Activated T-helper 1 cell treated with Interleukin-2 at 50 U/mL for 16 hours (primary cell): ENCODE results near the gene CTNNA3.

ENCODE experiments used
- DNase-seq: peaks from one replicate; pipeline ENCODE4 v3.0.0-alpha.2; 2020; ENCODE audit warnings: low read depth

The CTNNA3 gene

DNA sequence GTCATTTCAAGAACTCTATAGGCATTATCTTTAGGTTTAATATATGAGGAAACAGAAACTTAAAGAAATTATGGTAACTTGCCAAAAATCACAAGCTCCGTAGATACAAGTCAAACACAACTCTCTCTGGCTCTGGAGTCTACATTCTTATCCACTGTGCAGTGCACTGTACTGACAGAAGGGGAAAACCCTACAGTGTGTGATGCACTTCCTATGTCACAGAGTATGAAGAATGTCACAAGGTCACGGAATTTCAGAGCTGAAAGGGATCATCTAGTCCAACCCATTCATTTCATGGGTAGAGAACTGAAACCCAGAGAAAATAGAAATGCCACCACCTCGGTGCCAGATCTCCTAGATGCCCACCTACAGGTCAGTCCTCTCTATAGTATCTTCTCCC, 684.0 kb downstream of the CTNNA3 start:
- DNase-seq = no peak

DNA sequence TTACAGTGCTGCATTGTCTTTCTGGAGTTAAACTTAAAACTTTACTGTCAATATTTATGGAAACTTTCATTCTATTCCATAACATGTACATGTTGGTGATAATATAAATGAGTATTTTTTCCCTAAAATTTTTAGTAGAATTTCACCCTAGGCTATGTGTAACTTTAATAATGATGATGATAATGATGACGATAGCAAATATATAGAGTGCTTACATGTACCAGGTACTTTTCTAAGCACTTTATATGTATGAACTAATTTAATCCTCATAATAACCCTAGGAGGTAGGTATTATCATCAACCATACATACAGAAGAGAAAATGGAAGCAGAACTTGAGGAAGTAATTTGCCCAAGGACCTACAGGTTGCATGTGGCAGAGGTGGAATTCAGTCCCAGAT, 684.5 kb downstream of the CTNNA3 start:
- DNase-seq = no peak

DNA sequence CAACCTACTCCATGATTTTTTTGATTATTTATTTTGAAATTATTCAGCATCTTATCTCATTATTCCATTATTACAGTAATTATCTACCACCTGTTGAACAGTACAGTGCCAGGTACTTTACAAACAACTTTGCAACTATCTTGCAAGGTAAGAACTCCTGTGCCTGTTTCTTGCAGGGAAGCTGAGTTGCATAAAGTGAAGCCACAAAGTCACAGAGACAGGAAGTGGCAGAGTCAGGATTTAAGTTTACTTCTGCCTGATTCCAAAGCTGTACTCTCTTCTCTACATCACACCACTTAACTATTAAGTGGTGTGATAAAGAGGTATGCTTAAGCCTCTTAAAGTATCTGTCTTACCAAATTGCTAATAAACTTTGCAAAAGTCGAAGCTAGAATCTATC, 690.0 kb downstream of the CTNNA3 start:
- DNase-seq = no peak

DNA sequence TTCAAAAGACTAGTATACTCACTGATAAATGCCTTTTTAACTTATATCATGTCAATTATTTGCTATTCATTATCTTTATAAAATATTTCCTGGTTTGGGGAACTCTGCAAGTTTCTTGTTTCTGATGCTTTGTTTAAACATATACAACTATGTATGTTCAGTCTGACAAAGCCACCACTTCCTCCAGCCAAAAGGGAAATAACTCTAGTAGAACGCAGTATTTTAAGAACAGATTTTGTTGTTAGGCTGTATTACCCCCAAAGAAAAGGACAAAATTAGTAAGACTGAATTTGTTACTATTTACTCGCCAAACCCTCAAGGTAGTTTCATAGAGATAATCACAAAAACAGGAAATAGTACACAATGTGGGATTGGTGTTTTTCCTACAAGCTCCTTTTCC, 691.3 kb downstream of the CTNNA3 start:
- no peak for DNase-seq

DNA sequence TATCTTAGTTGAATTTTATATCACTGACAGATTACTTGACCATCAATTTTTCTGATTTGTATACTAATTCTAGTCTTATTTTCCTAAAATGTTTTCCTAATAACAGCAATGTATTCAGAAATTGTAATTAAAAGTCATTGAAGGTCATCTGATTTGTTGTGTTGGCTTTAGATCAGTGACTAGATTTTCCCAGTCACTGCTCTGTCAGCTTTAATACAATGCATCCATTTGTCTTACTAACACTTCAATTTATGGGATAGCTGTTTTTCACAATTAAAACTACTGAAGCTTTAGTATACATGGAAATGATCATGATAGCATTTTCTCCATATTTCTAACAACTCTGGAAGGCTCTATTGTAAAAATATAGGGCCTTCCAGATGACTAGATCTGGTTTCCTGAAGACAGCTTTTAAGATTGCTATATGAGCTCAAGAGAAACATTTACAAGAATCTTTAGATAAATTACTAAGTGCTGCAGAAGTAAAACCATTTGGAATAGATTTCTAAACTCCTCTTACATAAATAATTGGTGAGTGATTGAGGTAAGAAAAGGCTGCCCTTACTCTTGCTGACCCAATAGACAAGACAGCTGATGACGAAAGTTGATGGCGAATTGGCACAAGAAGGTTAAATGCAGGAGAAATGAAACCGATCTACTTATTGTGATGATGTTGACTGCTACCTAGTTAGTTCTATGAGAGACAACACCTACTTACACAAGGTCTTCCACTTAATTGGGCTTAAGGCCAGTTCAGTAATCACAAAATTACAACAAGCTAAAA, 696.0 kb downstream of the CTNNA3 start:
- DNase-seq = no peak

DNA sequence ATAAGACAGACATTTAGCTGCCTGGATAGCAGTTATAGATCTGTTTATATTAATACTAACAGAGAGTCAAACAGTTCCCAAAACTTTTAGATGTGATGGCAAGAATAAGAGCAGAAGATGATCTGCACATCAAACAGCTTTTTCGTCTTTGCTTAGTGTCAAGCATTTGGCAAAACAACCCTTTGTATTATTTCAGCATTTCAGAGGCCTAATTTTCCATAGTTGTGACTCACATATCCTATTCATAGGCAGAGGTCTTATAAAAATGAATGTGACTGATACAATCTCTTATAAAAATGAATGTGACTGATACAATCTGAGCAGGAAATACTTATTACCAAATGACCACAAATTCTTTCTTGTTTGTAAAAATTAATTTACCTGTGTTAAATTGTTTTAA, 699.0 kb downstream of the CTNNA3 start:
- DNase-seq = no peak

DNA sequence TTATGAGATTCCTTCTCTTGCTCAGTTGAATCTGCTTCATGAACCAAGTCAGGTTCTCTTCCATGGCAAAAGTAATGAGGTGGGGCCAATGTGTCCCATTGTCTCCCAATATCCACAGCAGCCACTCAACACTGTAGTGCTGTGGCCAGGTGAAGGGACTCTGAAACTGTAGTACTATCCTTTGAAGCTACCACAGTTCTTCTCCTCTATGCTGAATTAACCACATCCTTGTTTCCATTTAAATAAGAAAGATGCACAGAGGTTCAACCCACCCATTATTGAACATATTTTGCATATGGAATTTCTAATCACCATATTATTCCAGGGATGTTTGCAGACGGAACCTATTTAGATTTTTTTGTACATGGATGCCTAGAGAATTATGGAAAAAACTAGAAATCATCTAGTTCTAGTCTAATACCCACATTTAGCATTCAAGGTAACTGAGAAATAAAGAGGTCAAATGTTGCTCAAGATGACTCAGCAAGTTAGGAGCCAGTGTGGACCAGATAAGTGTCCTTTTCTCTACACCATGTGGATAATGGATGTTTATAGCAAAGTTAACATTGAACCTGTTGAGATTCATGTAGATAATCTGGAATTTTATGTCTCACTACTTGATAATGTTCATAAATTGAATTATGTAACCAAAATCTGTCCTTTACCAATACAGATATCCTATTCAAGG, 705.7 kb downstream of the CTNNA3 start:
- DNase-seq = no peak

DNA sequence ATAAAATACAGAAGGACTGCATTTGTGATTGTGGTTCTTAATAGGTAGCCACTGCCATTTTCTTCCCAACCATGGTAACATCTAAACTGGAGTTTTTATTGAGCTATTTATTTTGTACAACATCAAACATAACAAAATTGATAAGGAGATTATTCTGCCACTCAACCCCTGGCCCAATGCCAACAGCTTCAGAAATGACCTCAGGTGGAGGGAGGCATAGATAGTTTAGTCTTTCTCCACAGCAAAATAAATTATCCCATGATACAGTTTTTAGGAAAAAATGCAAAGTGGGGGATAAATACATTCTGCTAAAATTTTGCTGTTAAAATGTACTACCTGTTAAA, 712.5 kb downstream of the CTNNA3 start:
- DNase-seq = no peak

DNA sequence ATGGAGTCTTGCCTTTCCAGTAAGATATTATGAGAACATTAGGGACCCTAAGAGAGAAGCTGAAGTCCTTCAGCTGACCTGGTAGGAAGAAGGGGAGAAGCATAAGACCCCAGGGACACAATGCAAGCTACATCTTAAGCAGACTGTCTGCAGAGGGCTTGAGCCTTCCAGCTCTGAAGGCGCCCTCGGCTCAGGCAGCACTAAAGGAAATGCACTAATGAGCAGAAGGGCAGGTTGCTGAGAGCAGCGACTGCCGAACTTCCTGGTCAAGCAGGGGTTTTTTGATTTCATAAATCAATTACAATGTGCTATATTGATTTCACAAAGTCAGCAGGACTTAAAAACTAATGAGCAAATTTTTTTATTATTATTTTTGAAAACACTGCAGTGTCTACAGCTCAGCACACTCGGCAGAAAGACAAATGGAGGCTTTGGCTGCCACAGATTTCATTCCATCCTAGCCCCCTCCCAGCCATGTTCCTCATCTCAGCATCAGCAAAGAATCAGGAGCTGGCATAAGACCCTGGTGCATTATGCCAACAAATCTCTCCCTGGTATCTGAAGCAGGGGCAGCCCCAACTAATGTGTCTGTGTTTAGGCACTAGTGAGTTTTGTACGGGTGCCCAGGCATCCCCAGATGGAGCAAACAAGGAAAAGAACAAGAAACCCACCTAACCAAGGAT, 713.1 kb downstream of the CTNNA3 start:
- DNase-seq = no peak

DNA sequence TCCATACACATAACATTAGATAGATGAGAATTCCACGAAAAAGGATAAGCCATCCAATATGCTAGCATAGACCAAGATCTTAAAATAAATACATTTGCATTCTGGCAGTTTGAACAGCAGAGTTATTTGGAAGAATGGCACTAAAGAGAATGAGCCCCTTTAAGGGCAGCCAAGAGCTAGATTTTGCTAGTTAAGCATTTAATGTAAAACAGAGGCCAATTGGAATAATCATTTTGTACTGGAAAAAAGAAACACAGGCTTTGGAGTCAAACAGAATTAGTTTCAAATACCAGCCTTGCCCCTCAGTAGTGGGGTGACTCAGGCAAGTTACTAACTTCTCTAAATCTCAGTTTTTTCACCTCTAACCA, 714.0 kb downstream of the CTNNA3 start:
- DNase-seq = no peak

DNA sequence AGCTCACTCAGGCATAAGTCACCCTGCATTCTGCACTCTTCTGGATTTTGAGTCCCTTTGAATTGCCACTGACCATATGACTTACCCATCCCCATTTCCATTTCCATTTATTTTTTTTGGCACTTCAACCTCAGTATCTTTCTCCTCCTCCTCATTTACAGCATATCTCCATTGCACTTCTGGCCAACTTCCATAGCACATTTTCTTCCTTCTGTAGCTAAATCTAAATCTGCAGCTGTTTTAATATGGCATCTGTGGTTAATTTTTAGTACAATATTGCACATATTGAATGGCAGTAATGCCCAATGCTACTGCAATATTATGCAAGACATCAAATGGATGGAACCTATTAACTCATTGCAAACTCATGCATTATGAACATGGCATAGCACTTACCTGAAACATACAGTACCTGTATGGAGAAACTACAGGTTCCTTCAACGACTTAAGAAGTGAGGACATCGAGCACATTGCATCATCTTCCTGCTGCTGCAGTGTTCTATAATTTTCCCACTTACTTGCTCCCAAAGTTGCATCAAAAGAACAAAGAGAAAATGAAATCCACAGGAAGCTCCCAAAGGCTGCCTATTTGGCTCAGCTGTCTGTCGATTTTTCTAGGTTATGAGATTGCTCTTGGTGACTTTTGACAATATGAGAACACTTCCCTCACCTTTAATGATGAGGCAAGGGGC, 714.5 kb downstream of the CTNNA3 start:
- DNase-seq = no peak

DNA sequence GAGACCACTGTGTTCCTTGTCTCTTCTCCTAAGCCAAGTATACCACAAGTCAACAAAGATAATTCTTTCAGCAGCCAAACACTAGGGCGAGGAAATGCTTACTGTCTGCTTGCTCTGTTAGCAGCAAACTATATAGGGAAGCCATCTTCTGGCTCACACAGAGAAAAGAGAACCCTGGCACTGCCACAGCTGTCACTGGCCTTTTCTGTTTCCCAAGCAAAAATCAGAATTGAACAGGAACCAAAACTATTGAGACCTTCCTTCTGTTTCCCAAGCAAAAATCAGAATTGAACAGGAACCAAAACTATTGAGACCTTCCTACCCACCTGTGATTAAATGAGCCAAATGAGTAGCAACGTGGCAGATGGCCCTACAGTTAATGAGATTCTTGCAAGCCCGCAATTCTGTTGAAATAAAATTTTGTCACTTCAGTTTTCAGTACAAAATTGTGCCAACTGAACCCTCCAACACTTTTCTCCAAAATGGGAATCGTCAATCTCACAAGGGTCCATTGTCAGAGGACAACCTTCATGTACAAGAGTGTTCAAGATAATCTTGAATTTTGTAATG, 715.7 kb downstream of the CTNNA3 start:
- no peak for DNase-seq

DNA sequence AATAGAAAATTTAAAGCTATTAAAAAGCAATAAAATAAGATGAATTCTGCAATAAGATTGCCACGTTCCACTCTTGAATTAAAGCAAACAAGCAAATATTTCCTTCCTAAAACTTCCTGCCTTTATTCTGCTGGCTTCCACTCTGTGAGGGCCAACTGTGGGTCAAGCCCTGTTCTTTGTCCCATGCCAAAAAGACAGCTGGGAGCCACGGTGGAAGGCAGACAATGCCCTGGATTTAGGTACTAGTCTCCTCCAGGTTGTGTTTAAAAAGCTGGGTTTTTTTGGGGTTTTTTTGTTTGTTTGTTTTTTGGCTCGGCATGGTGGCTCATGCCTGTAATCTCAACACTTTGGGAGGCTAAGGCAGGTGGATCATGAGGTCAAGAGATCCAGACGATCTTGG, 731.0 kb downstream of the CTNNA3 start:
- no peak for DNase-seq

DNA sequence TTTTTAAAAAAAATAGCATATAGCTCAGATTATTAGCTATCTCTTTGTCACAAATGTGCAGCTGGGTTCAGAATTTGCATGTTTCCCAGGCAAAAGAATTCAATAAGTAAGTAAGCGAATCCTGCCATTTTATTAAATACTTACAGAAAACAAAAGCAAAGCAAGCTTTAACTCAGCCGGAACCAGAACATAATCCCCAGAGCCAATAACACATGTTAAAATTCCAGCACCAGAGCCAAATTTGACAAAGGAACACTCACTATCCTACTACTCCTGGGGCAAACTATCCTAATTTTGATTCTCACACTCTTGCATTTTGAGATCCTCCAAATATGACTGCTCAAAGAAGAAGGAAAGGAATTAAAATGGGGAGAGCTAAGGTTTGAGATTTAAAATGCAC, 737.5 kb downstream of the CTNNA3 start:
- no peak for DNase-seq

DNA sequence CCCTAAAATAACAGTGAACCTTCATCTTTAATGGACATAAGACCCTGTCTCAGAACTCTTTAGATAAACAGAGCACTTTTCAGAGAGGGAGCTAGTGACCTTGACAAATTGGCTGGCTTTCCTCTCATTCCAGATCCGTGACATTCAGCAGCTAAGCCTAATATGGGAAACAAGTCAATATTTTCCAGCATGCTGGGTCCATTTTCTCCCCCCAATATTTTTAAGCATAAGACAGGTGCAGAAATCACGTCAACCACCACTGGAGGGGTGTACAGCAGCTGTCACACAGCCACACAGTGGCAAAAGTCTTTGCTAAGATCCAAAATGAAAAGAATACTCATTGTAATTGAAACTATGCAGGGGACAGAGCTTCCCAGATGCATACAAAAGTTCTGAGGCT, 744.1 kb downstream of the CTNNA3 start:
- no peak for DNase-seq

DNA sequence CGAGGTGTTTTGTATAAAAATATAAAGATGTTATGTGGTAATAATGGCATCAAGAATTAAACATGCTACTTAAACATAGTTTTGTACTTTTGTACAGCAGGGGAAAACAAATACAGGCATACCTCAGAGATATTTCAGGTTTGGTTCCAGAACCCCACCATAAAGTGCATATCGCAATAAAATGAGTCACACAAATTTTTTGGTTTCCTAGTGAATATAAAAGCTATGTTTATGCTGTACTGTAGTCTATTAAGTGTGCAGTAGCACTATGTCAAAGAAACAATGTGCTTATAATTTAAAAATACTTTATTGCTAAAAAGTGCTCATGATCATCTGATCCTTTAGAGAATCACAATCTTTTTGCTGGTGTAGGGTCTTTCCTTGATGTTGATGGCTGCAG, 752.4 kb downstream of the CTNNA3 start:
- DNase-seq = no peak

DNA sequence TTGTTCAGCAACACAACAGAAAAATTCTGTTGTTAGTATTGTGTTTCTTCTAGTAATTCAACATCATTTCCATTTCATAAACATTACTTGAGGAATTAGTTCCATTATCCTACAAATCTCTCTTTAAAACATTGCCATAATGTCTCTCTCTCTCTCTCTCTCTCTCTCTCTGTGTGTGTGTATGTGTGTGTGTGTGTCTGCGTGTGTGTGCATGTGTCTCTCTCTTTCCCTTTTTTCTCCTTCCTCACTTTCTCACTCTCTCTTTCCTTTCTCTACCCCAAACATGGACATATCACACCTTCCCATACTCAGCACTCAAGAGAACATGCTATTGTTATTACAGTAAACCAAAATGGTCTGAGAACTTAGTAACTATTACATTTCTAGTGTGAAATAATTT, 753.6 kb downstream of the CTNNA3 start:
- DNase-seq = no peak

DNA sequence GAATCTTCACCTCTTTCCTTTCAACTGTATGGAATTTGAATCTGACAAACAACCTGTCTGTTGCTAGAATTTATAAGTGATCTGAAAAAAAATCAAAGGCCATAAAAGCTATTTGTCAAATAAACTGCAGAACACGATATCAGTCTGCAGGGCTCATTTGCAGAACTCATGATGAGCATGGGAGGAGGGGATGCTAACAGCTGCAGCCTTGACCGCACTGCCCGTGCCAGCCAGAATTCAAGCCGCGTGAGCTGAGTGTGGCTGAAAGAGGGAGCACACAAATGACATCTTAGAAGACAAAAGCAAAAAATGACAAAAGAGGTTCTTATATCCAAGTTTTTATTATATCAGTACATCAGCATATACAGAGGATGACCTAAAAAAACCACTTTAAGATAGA, 754.5 kb downstream of the CTNNA3 start:
- no peak for DNase-seq

DNA sequence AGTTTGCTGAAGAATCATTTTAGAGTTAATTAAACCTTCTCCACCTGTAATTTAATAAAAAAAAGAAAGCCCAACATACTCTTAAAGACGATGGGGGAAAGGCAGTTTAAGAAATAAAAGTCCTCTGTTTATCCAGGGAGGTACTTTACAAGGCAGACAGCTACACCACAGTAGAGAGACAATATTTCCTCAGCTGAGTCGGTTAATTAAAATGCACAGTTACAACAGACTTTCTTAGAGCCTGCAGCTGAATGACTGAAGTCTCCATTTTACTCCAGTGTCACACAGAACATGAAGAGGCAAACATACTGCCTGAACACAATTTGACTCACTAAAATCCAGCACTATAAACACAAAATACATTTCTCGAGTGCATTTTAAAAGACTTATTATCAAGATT, 755.0 kb downstream of the CTNNA3 start:
- DNase-seq = no peak

DNA sequence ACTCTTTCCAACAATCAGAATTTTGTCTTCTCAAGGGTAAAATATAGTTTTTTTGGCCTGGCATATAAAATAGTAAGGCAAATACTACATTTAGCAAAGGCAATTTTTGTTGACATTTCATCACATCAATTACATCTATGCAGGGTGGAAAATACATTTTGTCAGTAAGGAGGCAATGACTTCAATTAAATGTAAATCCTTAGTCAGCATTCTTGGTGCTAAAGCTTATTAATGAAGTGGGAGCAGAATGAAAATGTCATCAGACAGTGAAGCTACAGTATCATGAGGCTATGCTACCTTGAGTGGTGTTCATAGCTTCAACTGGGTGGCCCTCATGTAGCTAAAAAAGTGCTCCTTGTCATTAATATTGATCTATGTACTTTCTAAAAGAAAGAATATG, 761.3 kb downstream of the CTNNA3 start:
- no peak for DNase-seq

DNA sequence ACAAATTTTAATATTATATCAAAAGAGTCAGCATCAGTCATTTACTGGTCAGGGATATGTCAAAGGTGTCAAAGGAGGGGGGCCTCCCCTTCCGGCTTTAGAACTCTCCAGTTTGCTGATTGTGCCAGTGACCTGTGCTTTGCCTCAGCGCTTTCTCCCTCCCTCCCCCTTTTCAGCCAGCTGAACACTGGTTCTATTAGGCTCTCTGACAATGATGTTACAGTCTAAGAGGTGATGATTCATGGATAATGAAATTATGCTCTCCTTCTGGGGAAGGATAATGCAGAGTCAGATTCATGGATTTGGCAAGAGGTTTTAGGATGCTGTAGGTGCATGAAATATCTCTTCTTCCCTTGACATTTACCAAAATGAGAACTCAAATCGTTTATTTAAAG, 764.0 kb downstream of the CTNNA3 start:
- no peak for DNase-seq

DNA sequence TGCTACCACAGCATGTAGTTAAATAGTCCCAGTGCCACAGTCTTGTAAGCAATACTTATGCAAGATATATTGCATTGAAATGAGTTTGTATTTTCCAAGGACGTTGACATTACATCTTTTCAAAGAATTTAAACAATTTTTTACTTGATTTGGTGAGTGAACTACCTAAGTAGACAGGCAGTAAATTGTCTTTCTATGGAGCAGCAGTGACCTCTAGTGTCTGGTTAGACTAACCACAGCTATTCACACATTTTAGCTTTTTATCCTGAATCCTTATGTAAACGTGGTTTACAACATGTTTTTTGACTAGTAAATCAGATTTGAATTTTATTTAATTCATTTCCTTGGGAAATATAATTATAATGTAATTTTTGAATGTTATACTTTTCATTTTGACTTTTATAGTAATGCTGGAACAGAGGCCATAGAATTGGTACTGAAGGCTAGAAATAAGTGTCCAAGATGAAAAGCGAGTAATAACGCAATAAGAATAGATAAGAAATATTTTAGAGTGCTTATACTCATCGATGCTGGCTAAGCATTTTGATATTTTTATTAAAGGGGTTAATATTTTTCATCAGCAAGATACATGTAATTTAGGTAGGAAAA, 764.6 kb downstream of the CTNNA3 start:
- no peak for DNase-seq
